ENCODE results near the gene RYR2. TPM values are rescaled to one million over a fixed set of nuclear protein-coding genes. Genes with fewer than 3 reads are reported as not detected.

The RYR2 gene
- total and polyA plus RNA-seq, 2 donors (not counting 1 experiment from before 2014, with no cell fraction given): not detected

DNA sequence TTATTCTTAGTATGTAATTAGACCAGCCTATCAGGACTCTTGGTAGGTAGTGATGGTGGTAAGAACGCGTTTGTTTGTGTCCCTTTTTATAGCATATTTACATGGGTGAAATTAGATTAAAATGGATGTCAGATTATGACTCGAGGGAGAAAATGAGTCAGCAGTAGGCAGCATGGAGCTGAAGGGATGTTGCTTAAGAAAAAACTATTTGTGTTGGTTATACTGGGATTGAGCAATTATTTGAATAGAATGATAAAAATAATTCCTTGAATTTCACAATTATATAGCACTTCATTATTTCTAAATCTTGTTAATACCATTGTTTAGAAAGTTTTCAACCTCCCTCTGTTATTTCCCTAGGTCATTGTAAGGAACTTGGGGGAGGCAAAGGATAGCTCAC lies 348.8 kb downstream of the RYR2 start:
- TF ChIP-seq EZH2 (IDR thresholded peaks at IDR 0.05; ENCODE audit: borderline replicate concordance, insufficient read depth, low read depth, low read length, poor library complexity, severe bottlenecking): no peak
- no peak overlapping the region for H3K27ac Mint-ChIP-seq
- Histone ChIP-seq H4K20me1 (ENCODE audit: control insufficient read depth, insufficient read depth, low read length, poor library complexity, severe bottlenecking) (no peaks in the 10 kb centered on the region), H3K36me3 (replicated peaks in 1 of 2; ENCODE audit: control extremely low read depth in 1 of 2, control insufficient read depth in 1 of 2, extremely low read depth in 1 of 2, insufficient read depth in 2 of 2, low read length in 1 of 2) (no peaks in the 10 kb centered on the region), H2AFZ (ENCODE audit: insufficient read depth, low read depth, low read length, poor library complexity, severe bottlenecking) (no peak overlapping the region), H3K4me3 (ENCODE audit: control extremely low read depth in 1 of 5, extremely low read depth in 1 of 5, insufficient read depth in 1 of 5, low read depth in 2 of 5, low read length in 4 of 5) (no peak overlapping the region), H3K27me3 (replicated peaks in 1 of 4; ENCODE audit: control extremely low read depth in 1 of 4, control insufficient read depth in 3 of 4, insufficient read depth in 4 of 4, low read length in 3 of 4) (no peaks in the 10 kb centered on the region), H3K9me3 (ENCODE audit: control extremely low read depth in 1 of 3, control insufficient read depth in 2 of 3, insufficient read depth in 1 of 3, low read length in 2 of 3) (no peaks in the 10 kb centered on the region), H3K79me2 (ENCODE audit: control insufficient read depth, insufficient read depth, low read length) (no peaks in the 10 kb centered on the region), H3K9ac (ENCODE audit: low read length) (no peak overlapping the region), H3K4me2 (replicated peaks; ENCODE audit: low read depth, low read length, poor library complexity, severe bottlenecking) (no peak overlapping the region), H3K27ac (ENCODE audit: low read length in 2 of 2) (no peak overlapping the region), H3K4me1 (ENCODE audit: control insufficient read depth in 2 of 2, insufficient read depth in 2 of 2, low read length in 2 of 2) (no peaks in the 10 kb centered on the region)
- intact Hi-C loops (cut with micrococcal nuclease): no loop called here
- ChIA-PET POLR2A (no interaction called here), CTCF (no interaction called here)
- no CpG with 5 or more reads among the region's 3 CpGs for WGBS (ENCODE audit: insufficient coverage)
- no peak for ATAC-seq (ENCODE audit: low read depth)
- no peaks in the 10 kb centered on the region for H3K9me3 Mint-ChIP-seq (ENCODE audit: insufficient read depth)
- no peaks in the 10 kb centered on the region for H3K4me1 Mint-ChIP-seq
- H3K4me3 Mint-ChIP-seq: no peak overlapping the region
- H3K27me3 Mint-ChIP-seq: no peaks in the 10 kb centered on the region
- DNase-seq: no peak

DNA sequence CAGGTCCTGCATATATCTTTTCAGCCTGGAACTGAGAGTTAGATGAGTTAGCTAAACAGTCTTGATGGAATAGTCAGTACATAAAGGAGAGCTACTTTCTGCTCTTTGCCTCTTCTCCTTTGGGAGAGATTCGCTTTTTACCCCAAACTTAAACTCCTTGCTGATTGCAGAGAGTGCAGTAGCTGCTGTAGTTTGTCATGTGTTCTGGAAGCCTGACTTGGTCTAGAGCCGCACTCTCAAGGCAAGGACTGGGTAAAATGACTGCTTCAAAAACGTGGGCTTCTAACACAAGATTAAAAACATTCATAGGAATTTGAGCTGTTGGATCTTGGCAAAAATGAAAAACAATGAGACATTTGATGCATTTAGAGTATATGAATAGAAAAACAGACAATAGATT lies 351.6 kb downstream of the RYR2 start:
- Histone ChIP-seq H3K27ac (ENCODE audit: low read length in 2 of 2) (no peak overlapping the region), H3K9ac (ENCODE audit: low read length) (no peak overlapping the region), H2AFZ (ENCODE audit: insufficient read depth, low read depth, low read length, poor library complexity, severe bottlenecking) (no peak overlapping the region), H4K20me1 (ENCODE audit: control insufficient read depth, insufficient read depth, low read length, poor library complexity, severe bottlenecking) (no peaks in the 10 kb centered on the region), H3K4me2 (replicated peaks; ENCODE audit: low read depth, low read length, poor library complexity, severe bottlenecking) (no peak overlapping the region), H3K9me3 (ENCODE audit: control extremely low read depth in 1 of 3, control insufficient read depth in 2 of 3, insufficient read depth in 1 of 3, low read length in 2 of 3) (no peaks in the 10 kb centered on the region), H3K27me3 (replicated peaks in 1 of 4; ENCODE audit: control extremely low read depth in 1 of 4, control insufficient read depth in 3 of 4, insufficient read depth in 4 of 4, low read length in 3 of 4) (no peaks in the 10 kb centered on the region), H3K36me3 (replicated peaks in 1 of 2; ENCODE audit: control extremely low read depth in 1 of 2, control insufficient read depth in 1 of 2, extremely low read depth in 1 of 2, insufficient read depth in 2 of 2, low read length in 1 of 2) (no peaks in the 10 kb centered on the region), H3K79me2 (ENCODE audit: control insufficient read depth, insufficient read depth, low read length) (no peaks in the 10 kb centered on the region), H3K4me1 (ENCODE audit: control insufficient read depth in 2 of 2, insufficient read depth in 2 of 2, low read length in 2 of 2) (no peaks in the 10 kb centered on the region), H3K4me3 (ENCODE audit: control extremely low read depth in 1 of 5, extremely low read depth in 1 of 5, insufficient read depth in 1 of 5, low read depth in 2 of 5, low read length in 4 of 5) (no peak overlapping the region)
- TF ChIP-seq, protein P1, sequence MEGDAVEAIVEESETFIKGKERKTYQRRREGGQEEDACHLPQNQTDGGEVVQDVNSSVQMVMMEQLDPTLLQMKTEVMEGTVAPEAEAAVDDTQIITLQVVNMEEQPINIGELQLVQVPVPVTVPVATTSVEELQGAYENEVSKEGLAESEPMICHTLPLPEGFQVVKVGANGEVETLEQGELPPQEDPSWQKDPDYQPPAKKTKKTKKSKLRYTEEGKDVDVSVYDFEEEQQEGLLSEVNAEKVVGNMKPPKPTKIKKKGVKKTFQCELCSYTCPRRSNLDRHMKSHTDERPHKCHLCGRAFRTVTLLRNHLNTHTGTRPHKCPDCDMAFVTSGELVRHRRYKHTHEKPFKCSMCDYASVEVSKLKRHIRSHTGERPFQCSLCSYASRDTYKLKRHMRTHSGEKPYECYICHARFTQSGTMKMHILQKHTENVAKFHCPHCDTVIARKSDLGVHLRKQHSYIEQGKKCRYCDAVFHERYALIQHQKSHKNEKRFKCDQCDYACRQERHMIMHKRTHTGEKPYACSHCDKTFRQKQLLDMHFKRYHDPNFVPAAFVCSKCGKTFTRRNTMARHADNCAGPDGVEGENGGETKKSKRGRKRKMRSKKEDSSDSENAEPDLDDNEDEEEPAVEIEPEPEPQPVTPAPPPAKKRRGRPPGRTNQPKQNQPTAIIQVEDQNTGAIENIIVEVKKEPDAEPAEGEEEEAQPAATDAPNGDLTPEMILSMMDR (IDR thresholded peaks at IDR 0.05): no peak
- TF ChIP-seq EZH2 (IDR thresholded peaks at IDR 0.05; ENCODE audit: borderline replicate concordance, insufficient read depth, low read depth, low read length, poor library complexity, severe bottlenecking): no peak
- H3K27me3 Mint-ChIP-seq: no peaks in the 10 kb centered on the region
- no CpG with 5 or more reads among the region's 3 CpGs for WGBS (ENCODE audit: insufficient coverage)
- H3K4me1 Mint-ChIP-seq: no peaks in the 10 kb centered on the region
- ATAC-seq (ENCODE audit: low read depth) (no peak), DNase-seq (no peak)
- H3K4me3 Mint-ChIP-seq: no peak overlapping the region
- no peaks in the 10 kb centered on the region for H3K9me3 Mint-ChIP-seq (ENCODE audit: insufficient read depth)
- ChIA-PET POLR2A (no interaction called here), CTCF (no interaction called here)
- H3K27ac Mint-ChIP-seq: no peak overlapping the region
- intact Hi-C loops (cut with micrococcal nuclease): no loop called here
